ENCODE results near the gene M1AP.

The M1AP gene

DNA sequence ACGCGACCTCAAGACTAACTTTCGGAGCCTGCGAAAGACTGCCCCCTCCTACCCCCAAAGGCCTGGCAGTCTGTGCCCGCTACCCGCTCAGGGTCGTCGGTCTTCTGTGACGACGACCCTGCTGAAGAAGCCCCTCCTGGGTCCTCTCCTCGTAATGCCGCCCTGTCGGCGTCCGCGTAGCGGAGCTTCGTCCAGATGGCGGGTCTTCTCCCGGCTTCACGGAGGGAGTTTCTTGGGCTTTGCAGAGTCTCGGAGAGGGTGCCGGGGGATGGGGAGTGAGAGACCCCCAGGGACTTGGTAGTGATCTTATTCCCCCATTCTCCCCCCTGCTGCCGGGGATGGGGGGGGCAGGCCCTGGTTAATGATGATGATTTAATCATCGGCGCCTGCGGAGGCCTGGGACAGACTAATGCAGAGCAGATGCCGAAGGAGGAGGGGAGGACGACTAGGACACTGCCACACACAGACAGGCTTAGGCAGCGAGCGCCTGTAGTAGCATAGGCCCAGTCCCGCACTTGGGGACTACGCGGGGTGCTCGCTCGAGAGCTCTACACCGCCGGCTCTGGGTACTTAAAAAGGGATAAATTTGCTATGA is 140.1 kb downstream of the M1AP start:
- Histone ChIP-seq H2AFZ (ENCODE audit: low read depth, low read length) (peak overlapping the region; percentile 88), H3K9me3 (ENCODE audit: insufficient read depth, low read length, severe bottlenecking) (no peaks in the 10 kb centered on the region), H3K4me1 (ENCODE audit: insufficient read depth, low read length) (peaks cover 36% of the 10 kb centered on the region), H3K79me2 (ENCODE audit: insufficient read depth, low read length) (peaks cover 14% of the 10 kb centered on the region), H3K36me3 (ENCODE audit: insufficient read depth, low read length) (peaks cover 11% of the 10 kb centered on the region), H3K4me2 (ENCODE audit: insufficient read depth, low read length) (peak overlapping the region; percentile 89), H3K27ac (ENCODE audit: low read length) (peak overlapping the region; percentile 96), H3K27me3 (ENCODE audit: insufficient read depth, low read length, poor library complexity) (peaks cover 5% of the 10 kb centered on the region), H3K4me3 (ENCODE audit: low read depth in 1 of 2, low read length in 2 of 2) (peak overlapping the region; percentile 37 to 72), H3K9ac (ENCODE audit: low read depth, low read length) (peak overlapping the region; percentile 69), H4K20me1 (ENCODE audit: insufficient read depth, low read length) (no peaks in the 10 kb centered on the region)
- DNase-seq, result no peak
- no peak for TF ChIP-seq EZH2 (IDR thresholded peaks at IDR 0.05; ENCODE audit: borderline replicate concordance, low read depth, low read length, severe bottlenecking)
- TF ChIP-seq, protein P1, sequence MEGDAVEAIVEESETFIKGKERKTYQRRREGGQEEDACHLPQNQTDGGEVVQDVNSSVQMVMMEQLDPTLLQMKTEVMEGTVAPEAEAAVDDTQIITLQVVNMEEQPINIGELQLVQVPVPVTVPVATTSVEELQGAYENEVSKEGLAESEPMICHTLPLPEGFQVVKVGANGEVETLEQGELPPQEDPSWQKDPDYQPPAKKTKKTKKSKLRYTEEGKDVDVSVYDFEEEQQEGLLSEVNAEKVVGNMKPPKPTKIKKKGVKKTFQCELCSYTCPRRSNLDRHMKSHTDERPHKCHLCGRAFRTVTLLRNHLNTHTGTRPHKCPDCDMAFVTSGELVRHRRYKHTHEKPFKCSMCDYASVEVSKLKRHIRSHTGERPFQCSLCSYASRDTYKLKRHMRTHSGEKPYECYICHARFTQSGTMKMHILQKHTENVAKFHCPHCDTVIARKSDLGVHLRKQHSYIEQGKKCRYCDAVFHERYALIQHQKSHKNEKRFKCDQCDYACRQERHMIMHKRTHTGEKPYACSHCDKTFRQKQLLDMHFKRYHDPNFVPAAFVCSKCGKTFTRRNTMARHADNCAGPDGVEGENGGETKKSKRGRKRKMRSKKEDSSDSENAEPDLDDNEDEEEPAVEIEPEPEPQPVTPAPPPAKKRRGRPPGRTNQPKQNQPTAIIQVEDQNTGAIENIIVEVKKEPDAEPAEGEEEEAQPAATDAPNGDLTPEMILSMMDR (IDR thresholded peaks at IDR 0.05; ENCODE audit: borderline replicate concordance, extremely low read depth, low read length, poor library complexity, severe bottlenecking), result peak; percentile 7
- ATAC-seq (ENCODE audit: insufficient read depth, low read depth), result peak; percentile 16; the same call in 2 of the 3 replicates

Measured in DND-41 (cell line).